ENCODE measurements around the gene UBE4B.

UBE4B gene

DNA sequence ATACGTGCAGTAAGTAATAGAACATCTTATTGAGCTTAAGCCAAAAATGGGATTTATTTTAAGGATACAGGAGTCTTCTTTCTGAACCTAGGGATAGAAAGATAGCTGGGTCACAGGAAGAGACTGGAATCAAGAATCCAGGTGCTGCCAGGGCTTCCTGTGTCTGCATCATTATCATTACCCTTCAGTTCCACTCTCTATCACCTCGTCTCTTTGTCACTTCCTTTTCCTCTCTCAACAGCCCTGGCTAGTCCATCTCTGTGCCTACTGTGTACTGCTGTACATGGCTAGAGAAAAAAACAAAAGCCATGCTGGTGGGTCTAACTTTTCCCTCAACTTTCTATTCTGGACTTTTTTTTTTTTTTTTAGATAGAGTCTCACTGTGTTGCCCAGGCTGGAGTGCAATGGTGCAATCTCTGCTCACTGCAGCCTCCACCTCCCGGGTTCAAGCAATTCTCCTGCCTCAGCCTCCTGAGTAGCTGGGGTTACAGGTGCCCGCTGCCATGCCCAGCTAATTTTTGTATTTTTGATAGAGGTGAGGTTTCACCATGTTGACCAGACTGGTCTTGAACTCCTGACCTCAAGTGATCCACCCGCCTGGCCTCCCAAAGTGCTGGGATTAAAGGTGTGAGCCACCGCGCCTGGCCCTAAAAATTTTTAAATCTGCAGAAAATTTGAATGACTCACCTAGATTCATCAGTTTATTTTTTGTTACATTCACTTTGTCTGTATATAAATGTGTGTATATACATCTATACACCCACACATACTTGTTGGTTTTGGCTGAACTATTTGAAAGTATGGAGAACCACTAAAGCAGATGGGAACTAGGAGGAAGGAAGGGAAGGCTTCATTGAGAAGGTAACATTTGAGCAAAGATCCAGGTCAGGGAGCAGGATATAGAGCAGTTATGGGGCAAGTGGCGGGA lies 31.9 kb downstream of the UBE4B start:
- in situ Hi-C loops (cut with HindIII; ENCODE audit: low pct_ligation_motif_present, low sequenced_read_pairs): no loop called here
- DNase-seq: no peak
- peak overlapping the region; percentile 54 for H3K27ac ChIP-seq
- no peaks in the 10 kb centered on the region for H3K36me3 ChIP-seq (replicated peaks)
- no peak overlapping the region for H3K4me3 ChIP-seq (ENCODE audit: low read depth, low read length)
- TF ChIP-seq, protein P1, sequence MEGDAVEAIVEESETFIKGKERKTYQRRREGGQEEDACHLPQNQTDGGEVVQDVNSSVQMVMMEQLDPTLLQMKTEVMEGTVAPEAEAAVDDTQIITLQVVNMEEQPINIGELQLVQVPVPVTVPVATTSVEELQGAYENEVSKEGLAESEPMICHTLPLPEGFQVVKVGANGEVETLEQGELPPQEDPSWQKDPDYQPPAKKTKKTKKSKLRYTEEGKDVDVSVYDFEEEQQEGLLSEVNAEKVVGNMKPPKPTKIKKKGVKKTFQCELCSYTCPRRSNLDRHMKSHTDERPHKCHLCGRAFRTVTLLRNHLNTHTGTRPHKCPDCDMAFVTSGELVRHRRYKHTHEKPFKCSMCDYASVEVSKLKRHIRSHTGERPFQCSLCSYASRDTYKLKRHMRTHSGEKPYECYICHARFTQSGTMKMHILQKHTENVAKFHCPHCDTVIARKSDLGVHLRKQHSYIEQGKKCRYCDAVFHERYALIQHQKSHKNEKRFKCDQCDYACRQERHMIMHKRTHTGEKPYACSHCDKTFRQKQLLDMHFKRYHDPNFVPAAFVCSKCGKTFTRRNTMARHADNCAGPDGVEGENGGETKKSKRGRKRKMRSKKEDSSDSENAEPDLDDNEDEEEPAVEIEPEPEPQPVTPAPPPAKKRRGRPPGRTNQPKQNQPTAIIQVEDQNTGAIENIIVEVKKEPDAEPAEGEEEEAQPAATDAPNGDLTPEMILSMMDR (IDR thresholded peaks at IDR 0.05; ENCODE audit: low read depth, low read length, missing control alignments): no peak
- H3K27me3 ChIP-seq (replicated peaks): no peaks in the 10 kb centered on the region

DNA sequence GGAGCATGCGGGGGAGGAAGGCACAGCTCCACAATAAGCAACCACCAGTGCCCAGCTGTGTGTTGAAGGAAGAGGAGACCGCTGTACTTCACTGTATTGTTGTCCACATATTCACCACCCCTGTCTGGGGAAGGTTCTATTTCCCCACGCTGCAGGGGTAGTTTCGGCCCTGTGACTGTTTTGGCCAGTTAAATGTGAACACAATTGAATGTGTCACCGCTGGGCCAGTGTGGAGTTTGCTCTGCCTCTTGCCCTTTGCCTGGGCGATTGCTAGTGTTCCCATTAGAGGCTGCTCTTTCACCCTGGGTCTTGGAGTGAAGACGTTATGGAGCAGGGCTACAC lies 32.6 kb downstream of the UBE4B start:
- H3K36me3 ChIP-seq (replicated peaks): no peaks in the 10 kb centered on the region
- H3K27me3 ChIP-seq (replicated peaks): no peaks in the 10 kb centered on the region
- H3K4me3 ChIP-seq (ENCODE audit: low read depth, low read length): no peak overlapping the region
- H3K27ac ChIP-seq: peak overlapping the region; percentile 54
- TF ChIP-seq, protein P1 (IDR thresholded peaks at IDR 0.05; ENCODE audit: low read depth, low read length, missing control alignments): no peak
- peak; percentile 20 for DNase-seq
- in situ Hi-C loops (cut with HindIII; ENCODE audit: low pct_ligation_motif_present, low sequenced_read_pairs): no loop called here

DNA sequence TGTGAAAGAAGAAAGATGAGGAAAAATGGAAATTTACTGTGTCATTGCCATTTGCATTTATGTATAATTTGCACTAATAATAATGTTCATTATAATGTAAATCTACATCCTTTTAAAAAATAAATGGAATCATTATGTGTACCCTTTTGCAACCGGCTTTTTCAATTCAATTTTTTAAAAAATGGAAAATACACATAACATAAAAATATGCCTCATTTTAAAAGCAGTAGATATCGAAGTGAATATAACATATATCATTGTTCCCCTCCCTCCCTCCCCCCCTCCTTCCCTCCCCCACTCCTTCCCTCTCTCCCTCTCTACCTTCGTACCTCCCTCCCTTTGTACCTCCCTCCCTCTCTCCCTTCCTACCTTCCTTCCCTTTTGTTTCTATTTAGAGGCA lies 33.0 kb downstream of the UBE4B start:
- Histone ChIP-seq H3K27ac (no peak overlapping the region), H3K4me3 (ENCODE audit: low read depth, low read length) (no peak overlapping the region), H3K36me3 (replicated peaks) (no peaks in the 10 kb centered on the region), H3K27me3 (replicated peaks) (no peaks in the 10 kb centered on the region)
- TF ChIP-seq, protein P1 (IDR thresholded peaks at IDR 0.05; ENCODE audit: low read depth, low read length, missing control alignments): no peak
- in situ Hi-C loops (cut with HindIII; ENCODE audit: low pct_ligation_motif_present, low sequenced_read_pairs): no loop called here
- DNase-seq: no peak

DNA sequence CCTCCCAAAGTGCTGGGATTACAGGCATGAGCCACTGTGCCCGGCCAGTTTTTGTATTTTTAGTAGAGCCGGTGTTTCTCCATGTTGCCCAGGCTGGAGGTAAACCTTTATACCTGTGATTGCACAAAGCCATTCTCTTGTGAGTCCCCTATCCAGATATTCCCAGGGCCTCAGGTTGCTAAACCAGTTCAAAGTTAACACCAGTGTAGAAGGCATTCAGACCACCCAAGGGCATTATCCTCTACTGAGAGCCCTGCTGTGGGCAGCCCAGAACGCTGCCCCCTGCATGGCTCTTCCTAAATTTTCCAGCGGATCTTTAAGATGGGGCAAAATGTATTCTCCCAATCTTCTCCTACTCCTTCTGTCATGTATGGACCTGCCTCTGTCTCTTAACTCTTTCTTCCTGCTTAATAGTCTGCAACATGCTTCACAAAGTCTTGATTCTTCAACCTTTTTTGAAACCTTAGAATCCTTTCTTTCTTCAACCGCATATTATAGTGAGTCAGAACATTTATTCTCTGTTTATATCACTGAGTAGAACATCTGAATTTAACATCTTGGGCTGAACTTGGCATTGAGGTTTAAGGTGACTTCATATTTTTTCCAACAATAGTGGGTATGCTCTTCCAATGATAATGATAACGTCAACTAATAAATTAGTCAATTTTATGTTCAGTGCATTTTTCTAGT lies 36.0 kb downstream of the UBE4B start:
- no peak overlapping the region for H3K27ac ChIP-seq
- DNase-seq: no peak
- no peak overlapping the region for H3K4me3 ChIP-seq (ENCODE audit: low read depth, low read length)
- no peaks in the 10 kb centered on the region for H3K36me3 ChIP-seq (replicated peaks)
- in situ Hi-C loops (cut with HindIII; ENCODE audit: low pct_ligation_motif_present, low sequenced_read_pairs): no loop called here
- TF ChIP-seq, protein P1 (IDR thresholded peaks at IDR 0.05; ENCODE audit: low read depth, low read length, missing control alignments): peak; percentile 21
- H3K27me3 ChIP-seq (replicated peaks): no peaks in the 10 kb centered on the region

DNA sequence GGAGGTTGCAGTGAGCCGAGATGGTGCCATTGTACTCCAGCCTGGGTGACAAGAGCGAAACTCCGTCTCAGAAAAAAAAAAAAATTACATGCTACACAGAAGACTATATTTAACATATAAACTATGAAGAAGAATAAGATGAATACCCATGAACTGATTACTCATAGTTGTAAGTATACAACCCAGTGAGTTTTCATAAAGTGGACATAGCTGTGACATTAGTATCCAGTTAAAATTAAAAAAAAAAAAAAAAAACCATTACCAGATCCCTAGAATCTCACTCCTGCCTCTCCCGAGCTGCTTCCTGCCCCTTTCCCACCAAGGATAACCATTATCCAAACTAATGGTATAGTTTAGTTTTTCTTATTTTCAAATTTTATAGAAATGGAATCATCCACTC lies 37.4 kb downstream of the UBE4B start:
- Histone ChIP-seq H3K36me3 (replicated peaks) (no peaks in the 10 kb centered on the region), H3K4me3 (ENCODE audit: low read depth, low read length) (no peak overlapping the region), H3K27ac (no peak overlapping the region), H3K27me3 (replicated peaks) (no peaks in the 10 kb centered on the region)
- DNase-seq: no peak
- in situ Hi-C loops (cut with HindIII; ENCODE audit: low pct_ligation_motif_present, low sequenced_read_pairs): no loop called here
- TF ChIP-seq, protein P1 (IDR thresholded peaks at IDR 0.05; ENCODE audit: low read depth, low read length, missing control alignments): no peak
